Measurements from ENCODE around the gene CNIH4. TPM values are rescaled to one million over a fixed set of nuclear protein-coding genes. Genes with fewer than 3 reads are reported as not detected.

CNIH4 gene
- total RNA-seq, 1 experiment from 2014 or later, result 53.8 TPM

- intact Hi-C loops (cut with micrococcal nuclease; ENCODE audit: unreplicated experiment), result no loop called here
- ChIA-PET POLR2A (no interaction called here), CTCF (no interaction called here)
- TF ChIP-seq TCF7L2 (IDR thresholded peaks at IDR 0.05; ENCODE audit: low read depth, low read length), result no peak
- no peak for TF ChIP-seq SIN3A (IDR thresholded peaks at IDR 0.05; ENCODE audit: borderline replicate concordance, insufficient read depth, low read depth, low read length)
- TF ChIP-seq, protein P1, sequence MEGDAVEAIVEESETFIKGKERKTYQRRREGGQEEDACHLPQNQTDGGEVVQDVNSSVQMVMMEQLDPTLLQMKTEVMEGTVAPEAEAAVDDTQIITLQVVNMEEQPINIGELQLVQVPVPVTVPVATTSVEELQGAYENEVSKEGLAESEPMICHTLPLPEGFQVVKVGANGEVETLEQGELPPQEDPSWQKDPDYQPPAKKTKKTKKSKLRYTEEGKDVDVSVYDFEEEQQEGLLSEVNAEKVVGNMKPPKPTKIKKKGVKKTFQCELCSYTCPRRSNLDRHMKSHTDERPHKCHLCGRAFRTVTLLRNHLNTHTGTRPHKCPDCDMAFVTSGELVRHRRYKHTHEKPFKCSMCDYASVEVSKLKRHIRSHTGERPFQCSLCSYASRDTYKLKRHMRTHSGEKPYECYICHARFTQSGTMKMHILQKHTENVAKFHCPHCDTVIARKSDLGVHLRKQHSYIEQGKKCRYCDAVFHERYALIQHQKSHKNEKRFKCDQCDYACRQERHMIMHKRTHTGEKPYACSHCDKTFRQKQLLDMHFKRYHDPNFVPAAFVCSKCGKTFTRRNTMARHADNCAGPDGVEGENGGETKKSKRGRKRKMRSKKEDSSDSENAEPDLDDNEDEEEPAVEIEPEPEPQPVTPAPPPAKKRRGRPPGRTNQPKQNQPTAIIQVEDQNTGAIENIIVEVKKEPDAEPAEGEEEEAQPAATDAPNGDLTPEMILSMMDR (IDR thresholded peaks at IDR 0.05), result no peak
- no peak for TF ChIP-seq POLR2AphosphoS5 (IDR thresholded peaks at IDR 0.05; ENCODE audit: low read depth, low read length)
- TF ChIP-seq REST (IDR thresholded peaks at IDR 0.05; ENCODE audit: insufficient read depth in 1 of 2, low read depth in 2 of 2, low read length in 1 of 2), result no peak
- in situ Hi-C loops (cut with HindIII; ENCODE audit: low pct_unique_long_range_greater_than_20kb, low sequenced_read_pairs), result no loop called here
- DNase-seq (ENCODE audit: low read depth, low spot score) (no peak), ATAC-seq (no peak)
- H3K9me3 ChIP-seq (ENCODE audit: control insufficient read depth, insufficient read depth, low read depth, low read length), result no peaks in the 10 kb centered on the region
- no TSS peak for BruUV-seq (replicated peaks)
- H3K4me1 ChIP-seq (ENCODE audit: control insufficient read depth, insufficient read depth, low read length), result no peaks in the 10 kb centered on the region
- H3K27me3 ChIP-seq (ENCODE audit: control insufficient read depth, insufficient read depth, low read length), result no peaks in the 10 kb centered on the region
- H3K36me3 ChIP-seq (ENCODE audit: control insufficient read depth, insufficient read depth, low read length), result peaks cover 68% of the 10 kb centered on the region
- H3K4me3 ChIP-seq (ENCODE audit: low read depth in 2 of 2, low read length in 2 of 2), result no peak overlapping the region
- H3K27ac ChIP-seq (ENCODE audit: low read length), result no peak overlapping the region
These were observed 45.9 kb downstream of the CNIH4 start for GRCh38 chr1:224402472-224403036.

DNA sequence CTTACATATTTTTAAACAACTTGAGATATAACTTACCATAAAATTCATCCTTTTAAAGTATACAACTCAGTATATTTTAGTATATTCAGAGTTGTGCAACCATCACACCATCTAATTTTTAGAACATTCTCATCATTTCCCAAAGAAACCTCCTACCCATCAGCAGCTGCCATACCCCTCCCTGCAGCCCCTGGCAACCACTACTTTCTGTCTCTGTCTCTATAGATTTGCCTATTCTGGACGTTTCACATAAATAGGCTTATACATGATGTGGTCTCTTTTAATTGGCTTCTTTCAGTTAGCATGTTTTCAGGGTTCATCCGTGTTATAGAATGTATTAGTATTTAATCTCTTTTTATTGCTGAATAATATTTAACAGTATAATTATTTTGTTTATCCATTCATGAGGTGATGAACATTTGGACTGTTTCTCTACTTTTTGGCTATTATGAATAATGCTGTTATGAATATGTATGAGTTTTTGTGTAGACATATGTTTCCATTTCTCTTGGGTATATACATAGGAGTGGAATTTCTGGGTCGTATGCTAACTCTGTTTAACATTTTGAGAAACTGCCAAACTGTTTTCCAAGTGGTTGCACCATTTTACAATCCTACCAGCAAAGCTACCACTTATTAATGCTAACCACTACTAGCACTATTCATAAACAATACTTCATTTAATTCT is 48.4 kb downstream of the CNIH4 start:
- POLR2A ChIA-PET, result no interaction called here
- intact Hi-C loops (cut with micrococcal nuclease; ENCODE audit: unreplicated experiment) (no loop called here), in situ Hi-C loops (cut with HindIII; ENCODE audit: low pct_unique_long_range_greater_than_20kb, low sequenced_read_pairs) (no loop called here)

More for the DNA sequence above, 48.4 kb downstream of the CNIH4 start:
- peaks cover 60% of the 10 kb centered on the region for H3K36me3 ChIP-seq (ENCODE audit: control insufficient read depth, insufficient read depth, low read length)
- no peaks in the 10 kb centered on the region for H3K27me3 ChIP-seq (ENCODE audit: control insufficient read depth, insufficient read depth, low read length)
- BruUV-seq (replicated peaks), result no TSS peak
- TF ChIP-seq REST (IDR thresholded peaks at IDR 0.05; ENCODE audit: insufficient read depth in 1 of 2, low read depth in 2 of 2, low read length in 1 of 2), result no peak
- no peak for TF ChIP-seq TCF7L2 (IDR thresholded peaks at IDR 0.05; ENCODE audit: low read depth, low read length)
- TF ChIP-seq SIN3A (IDR thresholded peaks at IDR 0.05; ENCODE audit: borderline replicate concordance, insufficient read depth, low read depth, low read length), result no peak
- CTCF ChIA-PET, result no interaction called here
- no peak overlapping the region for H3K27ac ChIP-seq (ENCODE audit: low read length)
- H3K9me3 ChIP-seq (ENCODE audit: control insufficient read depth, insufficient read depth, low read depth, low read length), result no peaks in the 10 kb centered on the region
- no peak for ATAC-seq
- no peak overlapping the region for H3K4me3 ChIP-seq (ENCODE audit: low read depth in 2 of 2, low read length in 2 of 2)
- DNase-seq (ENCODE audit: low read depth, low spot score), result no peak
- 0 out of 2 replicates have a peak, but pooled peaks cover 2% of the 10 kb centered on the region for H3K4me1 ChIP-seq (ENCODE audit: control insufficient read depth, insufficient read depth, low read length)
